Endometrial microvascular endothelial cells (primary cell): ENCODE data around the gene G0S2. TPM values are rescaled to one million over a fixed set of nuclear protein-coding genes. Genes with fewer than 3 reads are reported as not detected.
"Not testable (repeated sequence)": the region's sequence is repeated elsewhere in the genome, so short reads cannot be mapped to it uniquely, and the experiment has no call there.

Experiments used
- in situ Hi-C: cut with HindIII; loops from 2 replicates; pipeline ENCODE4 v1.10.0; 2017; ENCODE audit warnings: low sequenced_read_pairs, low pct_unique_long_range_greater_than_20kb; ENCODE audit errors: inconsistent ontology term
- total RNA-seq: library from RNA; depleted of rRNA; stranded (reverse); fragments of >200 nt; gene quantifications from one replicate; pipeline ENCODE4 v1.2.3, GENCODE V29; 2015; ENCODE audit errors: inconsistent ontology term

G0S2 gene
- total RNA-seq, 1 donor from 2014 or later: 34.6 TPM

DNA sequence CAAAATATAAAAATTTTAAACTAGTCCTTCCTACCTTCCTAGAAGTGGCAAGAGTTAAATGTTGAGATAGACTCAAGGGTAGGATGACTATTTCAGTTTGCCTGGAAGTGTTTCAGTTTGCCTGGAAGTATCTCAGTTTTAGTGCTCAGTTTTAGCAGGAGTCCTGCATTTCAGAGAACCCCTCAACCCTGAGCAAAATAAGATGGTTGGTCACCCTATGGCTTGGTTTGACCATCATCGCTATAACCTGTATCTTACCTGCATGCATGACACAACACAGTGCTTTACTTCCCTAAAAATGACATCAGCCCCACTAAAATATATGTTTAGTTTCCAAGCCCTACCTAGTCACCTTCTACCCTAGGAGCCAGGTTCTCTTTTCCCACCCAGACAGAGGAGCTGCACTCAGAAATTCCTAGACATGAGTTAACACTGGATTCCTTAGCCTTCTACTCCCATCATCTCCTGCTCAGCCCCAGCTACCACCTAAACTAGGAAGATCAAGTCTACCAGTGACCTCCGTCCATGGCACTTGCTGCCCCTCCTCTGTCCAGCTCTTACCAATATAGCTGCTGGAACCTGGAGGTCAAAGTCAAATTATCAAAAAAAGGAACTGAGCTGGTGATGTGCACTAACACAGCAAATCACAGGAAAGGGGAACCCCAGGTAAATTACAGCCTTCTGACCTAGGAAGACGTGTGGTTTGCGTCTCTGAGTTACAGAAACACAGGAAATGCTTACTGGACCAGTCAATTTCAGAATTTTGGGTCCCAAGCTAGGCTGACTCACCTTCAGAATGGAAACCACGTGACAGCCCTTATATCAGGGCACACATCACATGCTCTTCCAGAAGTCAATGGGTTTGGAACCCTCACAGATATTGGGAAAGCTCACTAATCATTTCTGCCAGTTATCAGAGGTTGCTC, 2.2 kb upstream of the G0S2 start:
- in situ Hi-C loops: no loop called here

DNA sequence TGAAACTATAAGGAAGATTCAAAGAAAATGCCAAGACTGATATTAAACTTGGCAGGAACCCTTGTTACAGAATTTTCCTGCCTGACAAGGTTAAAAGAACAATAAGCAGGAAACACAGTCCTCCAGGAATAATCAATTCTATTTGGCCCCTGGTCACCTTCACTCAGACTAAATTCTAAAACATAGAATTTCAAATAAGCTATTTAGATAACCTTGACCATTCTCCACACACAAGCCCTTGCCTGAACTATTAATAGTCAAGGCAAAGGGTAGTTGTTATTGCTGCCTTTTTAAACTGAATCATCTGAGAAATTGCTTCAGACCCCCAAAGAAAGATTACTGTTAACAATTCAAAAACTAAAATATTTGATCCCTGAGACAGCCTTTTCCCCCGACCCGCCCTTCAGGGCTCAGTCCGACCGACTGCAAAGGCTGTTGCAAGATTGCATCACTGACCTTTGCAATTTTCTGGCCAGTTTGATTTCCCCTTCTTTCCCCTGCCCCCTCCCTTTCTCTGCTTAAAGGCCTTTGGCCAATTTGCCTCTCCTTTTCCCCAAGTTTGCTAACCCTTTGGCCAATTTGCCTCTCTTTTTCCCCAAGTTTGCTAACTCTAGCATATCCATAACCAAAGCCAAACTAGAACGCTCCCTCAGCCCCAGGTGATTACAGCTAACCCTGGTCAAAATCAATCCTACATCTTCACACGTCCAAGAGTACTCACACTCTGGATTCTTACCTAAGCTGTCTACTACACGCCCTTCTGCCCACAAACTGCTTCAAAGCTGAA, 1.4 kb upstream of the G0S2 start:
- in situ Hi-C loops: no loop called here

DNA sequence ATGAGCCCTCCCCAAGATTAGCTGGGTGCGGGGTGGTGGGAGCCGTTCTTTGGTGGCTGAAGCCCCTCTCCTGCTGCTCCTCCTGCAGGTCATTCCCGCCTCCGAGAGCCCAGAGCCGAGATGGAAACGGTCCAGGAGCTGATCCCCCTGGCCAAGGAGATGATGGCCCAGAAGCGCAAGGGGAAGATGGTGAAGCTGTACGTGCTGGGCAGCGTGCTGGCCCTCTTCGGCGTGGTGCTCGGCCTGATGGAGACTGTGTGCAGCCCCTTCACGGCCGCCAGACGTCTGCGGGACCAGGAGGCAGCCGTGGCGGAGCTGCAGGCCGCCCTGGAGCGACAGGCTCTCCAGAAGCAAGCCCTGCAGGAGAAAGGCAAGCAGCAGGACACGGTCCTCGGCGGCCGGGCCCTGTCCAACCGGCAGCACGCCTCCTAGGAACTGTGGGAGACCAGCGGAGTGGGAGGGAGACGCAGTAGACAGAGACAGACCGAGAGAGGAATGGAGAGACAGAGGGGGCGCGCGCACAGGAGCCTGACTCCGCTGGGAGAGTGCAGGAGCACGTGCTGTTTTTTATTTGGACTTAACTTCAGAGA, 448 bp downstream of the G0S2 start:
- in situ Hi-C loops: no loop called here

DNA sequence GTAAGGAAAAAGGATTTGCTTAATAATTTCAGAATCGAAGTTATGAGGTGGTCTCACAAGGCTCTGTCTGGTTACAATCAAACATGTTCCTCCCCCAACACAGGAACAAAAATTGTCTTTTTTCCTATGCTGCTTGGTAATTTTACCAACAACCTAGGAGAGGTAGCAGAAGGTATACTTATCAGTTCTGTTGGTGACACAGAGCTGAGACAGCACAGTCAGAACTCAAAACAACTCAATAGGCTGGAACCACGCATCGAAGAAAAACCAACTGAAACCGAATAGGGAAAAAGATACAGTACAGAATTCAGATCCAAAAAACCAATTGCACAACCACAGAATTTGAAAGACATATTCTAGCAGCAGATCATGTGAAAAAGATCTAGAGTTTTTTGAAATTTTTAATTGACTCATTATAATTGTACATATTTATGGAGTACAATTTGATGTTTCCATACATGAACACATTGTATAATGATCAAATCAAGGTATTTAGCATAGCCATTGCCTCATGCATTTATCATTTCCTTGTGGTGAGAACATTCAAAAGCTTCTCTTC, 3.8 kb downstream of the G0S2 start:
- in situ Hi-C loops: no loop called here

DNA sequence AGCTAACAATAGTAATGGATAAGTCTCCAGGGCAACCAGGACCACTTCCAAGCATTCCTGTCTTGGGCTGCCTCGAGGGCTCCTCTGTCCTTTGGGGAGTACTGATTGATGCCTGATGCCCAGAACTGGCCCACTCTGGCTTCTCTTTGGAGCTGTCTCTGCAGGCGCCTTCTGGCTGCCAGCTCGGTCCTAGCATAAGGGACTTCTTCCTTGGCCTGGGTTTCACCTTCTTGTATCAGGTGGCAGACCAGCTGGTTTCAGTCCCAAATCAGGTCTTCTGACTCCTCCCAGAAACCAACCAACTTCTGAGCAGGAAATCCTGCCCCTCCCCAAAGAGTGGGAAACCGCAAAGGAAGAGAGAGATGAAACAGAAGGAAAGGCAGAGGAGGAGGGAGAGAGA, 10.6 kb downstream of the G0S2 start:
- in situ Hi-C loops: no loop called here

DNA sequence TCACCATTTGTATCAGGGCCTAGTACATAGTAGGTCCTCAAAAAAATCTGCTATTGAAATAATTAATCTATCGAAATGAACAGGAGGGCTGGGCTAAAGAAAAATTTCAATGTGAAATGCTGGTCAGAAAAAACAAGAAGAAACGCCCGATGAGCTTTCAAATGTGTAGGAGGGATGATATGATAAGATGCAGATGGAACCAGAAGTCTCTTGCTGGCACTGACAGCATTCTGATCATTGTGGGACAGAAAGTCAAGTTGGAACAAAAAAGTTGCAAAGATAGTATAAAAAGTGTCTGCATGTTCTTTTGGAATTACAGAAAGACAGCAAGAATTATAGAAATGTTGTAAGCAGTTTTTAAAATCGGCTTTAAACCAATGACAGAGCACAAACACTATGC, 11.1 kb downstream of the G0S2 start:
- in situ Hi-C loops: no loop called here

DNA sequence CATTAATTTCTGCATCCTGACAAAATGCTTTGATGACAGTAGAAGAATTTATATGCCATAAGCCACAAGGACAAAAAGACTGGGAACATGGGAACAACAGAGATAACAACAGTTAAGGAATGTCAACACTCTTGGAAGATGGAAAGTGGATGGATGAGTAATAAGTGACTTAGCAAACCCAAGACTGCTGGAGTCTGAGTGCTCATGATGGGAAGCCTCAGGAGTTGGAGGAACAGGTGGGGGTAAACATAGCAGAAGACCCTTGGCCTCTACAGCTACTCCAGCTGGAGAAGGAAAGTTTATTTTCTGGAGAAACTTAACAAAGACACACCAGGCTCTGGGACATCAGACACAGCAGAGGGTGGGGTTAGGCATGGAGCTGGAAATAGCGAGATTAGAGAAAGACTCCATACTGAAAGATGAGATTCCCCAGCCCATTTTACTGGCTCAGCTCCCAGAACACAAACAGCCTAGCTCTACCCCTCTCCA, 13.6 kb downstream of the G0S2 start:
- in situ Hi-C loops: no loop called here

DNA sequence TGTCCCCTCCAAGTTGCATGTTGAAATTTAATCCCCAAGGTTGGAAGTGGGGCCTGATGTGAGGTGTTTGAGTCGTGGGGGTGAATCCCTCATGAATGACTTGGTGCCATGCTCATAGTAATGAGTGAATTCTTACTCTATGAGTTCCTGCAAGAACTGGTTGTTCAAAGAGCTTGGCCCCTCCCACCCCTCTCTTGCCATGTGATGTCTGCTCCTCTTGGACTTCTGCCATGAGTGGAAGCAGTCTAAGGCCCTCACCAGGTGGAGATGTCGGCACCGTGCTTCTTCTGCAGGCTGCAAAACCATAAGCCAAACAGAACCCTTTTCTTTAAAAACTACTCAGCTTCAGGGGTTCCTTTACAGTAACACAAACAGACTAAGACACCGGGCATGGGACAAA, 14.3 kb downstream of the G0S2 start:
- in situ Hi-C loops: no loop called here

DNA sequence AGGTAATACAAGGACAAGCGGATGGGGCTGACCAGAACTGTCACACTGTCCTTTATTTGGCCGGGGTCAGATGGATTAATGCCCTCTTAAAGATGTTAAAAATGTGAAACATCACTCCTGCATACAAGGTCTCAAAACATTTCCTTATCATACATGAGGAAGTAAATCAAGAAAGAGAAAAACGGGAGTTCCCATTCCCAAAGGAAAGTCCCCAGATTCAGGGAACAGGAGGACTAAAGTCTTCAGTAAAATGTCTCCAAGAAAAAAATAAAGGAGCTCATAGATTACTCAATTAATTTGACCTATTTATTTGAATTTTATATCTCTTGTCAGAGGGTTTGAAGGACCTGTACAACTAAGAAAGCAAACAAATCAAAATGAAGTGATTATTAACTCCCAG, 16.0 kb downstream of the G0S2 start:
- in situ Hi-C loops: no loop called here

DNA sequence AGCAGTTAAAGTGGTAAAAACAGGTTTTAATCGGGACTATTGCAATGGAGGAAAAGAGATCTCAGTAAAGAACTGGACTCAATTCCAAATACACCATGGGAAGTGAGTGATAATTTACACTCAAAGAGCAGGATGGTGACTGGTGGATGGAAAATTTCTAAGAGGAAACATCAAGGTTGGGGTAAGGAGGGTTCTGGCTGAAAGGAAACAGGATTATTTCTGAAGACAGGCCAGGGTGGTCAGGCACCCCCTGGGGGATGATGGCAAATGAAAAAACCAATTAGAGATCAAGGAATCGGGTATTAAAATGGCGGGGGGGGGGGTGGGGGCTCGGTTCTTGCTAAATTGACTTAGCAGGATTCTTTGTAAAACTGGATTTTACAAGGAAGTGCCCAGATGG, 17.1 kb downstream of the G0S2 start:
- in situ Hi-C loops: no loop called here

DNA sequence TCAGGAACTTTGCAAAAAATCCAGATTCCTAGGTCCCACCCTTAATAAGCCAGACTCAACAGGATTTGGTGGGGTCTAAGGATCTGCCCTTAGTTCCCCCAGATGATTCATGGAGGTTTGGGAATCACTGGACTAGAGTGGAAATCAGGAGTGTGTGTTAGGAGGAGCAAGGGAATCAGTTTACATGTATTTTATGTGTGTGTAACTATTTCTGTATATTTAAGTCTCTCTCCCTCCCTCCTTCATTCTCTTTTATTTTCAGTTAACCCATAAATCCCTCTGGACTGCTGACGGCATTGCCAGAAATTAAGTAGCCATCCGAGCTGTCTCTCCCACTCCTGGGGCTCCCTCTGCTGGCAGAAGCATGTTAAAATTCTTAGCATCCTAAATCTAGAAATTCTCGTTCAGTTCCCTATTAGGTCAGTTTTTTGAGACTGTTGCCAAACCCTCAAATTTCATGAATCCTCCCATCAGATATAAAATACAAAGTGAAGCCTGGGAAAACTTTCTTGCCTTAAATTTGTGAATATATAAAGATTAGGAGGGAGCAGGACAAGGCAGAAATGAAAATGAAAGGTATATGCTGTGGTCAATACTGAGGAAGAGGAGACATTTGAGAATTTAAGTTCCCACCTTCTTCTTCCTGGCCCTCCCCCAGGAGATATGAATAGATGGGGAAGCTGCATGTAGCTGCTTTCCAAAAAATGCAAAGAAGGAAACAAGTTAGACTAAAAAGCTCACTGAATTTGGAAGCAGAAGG, 17.7 kb downstream of the G0S2 start:
- in situ Hi-C loops: no loop called here

DNA sequence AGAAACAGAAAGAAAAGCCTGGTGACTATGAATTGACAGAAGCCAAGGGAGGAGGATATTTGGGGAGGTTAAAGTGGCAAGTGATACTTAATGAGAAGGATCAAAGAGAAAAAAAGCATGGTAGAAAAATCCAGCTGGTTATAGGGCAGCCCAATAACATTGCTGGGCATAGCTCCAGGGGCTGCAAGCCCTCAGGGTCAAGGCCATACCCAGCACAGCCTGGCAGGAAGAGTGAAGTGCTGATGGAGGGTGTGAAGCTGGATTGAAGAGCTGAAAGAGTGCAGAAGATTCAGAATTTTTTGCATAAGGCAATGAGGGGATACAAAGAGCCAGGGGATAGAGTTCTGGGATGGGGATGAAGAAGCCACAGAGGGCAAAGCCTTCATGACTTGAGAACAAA, 21.5 kb downstream of the G0S2 start:
- in situ Hi-C loops: no loop called here

DNA sequence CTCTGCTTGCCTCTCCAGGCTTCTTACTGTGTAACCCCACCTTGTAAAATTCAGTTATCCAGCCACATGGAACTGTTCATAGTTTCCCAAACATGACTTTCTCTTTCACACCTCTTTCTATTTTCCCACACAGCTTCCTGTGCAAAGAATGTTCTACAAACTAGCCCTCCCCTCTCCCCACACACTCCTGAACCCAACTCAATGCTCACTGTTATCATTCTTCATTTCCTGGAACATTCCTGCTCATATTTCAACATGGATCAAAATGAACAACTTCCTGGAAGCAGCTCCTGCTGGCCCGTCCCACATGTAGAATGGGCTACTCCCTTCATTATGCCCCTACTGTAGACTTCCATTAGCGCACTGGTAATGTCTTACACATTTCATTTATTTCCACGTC, 21.9 kb downstream of the G0S2 start:
- in situ Hi-C loops: no loop called here

DNA sequence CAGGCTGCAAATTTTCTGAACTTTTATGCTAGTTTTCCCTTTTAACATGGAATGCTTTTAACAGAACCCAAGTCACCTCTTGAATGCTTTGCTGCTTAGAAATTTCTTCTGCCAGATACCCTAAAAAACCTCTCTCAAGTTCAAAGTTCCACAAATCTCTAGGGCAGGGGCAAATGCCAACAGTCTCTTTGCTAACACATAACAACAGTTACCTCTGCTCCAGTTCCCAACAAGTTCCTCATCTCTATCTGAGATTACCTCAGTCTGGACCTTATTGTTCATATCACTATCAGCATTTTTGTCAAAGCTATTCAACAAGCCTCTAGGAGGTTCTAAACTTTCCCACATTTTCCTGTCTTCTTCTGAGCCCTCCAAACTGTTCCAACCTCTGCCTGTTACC, 25.5 kb downstream of the G0S2 start:
- in situ Hi-C loops: not testable (repeated sequence)

DNA sequence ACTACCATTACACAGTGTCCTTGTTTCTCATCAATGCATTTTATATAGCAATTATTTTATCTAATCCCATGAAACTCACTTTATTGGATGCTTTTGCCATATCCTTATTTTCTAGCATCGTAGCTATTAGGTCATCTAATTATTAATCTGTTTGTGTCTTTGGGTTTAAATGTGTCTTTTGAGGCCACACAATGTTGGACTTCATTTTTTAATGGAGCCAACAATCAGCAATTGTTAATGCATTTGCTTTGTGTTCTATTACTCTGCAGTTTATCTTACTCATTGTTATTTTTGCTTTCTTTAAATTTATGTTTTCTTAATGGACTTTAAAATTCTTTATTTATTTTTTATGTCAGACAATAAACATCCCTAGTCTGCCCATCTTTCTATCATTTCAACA, 27.6 kb downstream of the G0S2 start:
- in situ Hi-C loops: no loop called here

DNA sequence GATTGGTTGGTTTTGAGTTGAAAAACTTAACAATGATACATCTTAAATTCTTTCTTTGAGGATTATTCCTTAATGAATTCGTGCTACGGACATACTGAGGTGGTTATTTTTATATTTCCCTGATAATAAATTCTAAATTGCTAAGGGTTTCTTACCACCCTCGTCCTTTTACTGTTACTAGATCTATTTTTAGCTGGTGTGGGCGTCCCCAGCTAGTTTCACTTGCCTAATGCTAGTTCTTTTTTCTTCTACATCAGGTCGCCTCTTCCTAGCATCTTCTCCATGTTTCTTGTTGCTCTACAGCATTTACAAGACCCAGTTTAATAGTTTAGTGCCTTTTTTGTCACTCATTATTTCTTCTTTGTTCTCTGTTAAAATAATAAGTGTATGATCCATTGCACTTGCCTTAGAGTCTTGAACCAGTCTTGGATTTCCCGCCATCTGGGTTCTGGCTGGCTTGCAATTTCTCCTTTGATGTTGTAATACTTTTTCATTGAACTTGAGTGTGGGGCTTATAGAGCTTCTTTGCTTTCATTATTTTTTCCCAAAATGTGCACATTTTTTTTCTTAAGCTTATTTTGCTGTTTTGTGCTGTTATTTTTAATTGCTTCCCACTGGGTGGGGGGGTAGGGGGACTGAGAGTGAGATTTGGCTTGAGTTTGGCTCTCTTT, 28.8 kb downstream of the G0S2 start:
- in situ Hi-C loops: no loop called here

DNA sequence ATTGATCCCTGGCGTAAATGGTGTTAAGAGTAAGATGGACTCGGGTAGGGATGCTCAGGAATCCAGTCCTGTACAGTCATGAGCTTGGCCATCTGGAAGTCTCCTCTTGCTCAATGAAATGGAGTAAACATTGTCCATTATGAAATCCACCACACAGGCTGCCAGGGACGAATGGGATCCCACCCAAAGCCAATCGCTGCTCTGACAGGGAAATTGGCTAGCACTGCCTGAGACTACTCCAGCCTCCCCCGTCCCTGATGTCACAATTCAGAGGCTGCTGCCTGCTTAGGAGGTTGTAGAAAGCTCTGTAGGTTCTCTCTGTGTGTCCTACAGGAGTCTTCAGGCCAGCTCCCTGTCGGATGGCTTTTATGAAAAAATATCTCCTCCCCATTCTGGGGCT, 29.4 kb downstream of the G0S2 start, which contains the start of gene HSD11B1:
Gene HSD11B1, plus strand, starts transcription at position 263 of the 400 bp plus-strand sequence. Its CDS starts 97 bp downstream, at position 360.
- in situ Hi-C loops: no loop called here

DNA sequence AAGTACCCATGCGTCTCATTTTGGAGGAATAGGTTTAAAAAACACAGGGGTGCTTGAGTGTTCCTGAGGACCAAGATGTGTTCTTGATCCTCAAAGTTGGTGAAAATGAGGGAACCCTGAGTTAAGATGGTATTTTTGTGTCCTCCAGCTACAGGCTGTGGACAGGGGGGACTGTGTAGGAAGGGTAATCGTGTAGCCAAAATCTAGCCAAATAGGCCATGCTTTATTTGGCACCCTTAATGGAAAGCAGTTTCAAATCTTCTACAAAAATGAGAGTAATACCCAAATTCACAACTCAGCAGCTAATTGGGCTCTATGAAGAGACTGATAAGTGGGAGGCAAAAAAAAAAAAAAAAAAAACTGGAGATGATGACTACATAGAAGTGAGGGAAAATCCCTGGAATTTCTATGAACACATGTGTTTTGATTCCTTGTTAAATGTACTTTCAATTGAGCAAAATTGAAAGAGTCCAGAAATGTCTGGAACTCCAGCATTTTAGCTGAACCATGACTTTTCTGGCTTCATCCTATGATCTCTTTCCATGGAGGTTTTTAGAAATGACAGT, 29.9 kb downstream of the G0S2 start:
- in situ Hi-C loops: no loop called here
